HG02852 (cell line): ENCODE data around the gene MZB1.

Experiments
- ATAC-seq: cut with Tn5 transposase; IDR thresholded peaks from one replicate; pipeline ENCODE4 v1.9.1; 2021; ENCODE audit warnings: mild to moderate bottlenecking, moderate library complexity; ENCODE audit not compliant: unreplicated experiment

MZB1 gene, protein sequence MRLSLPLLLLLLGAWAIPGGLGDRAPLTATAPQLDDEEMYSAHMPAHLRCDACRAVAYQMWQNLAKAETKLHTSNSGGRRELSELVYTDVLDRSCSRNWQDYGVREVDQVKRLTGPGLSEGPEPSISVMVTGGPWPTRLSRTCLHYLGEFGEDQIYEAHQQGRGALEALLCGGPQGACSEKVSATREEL

DNA sequence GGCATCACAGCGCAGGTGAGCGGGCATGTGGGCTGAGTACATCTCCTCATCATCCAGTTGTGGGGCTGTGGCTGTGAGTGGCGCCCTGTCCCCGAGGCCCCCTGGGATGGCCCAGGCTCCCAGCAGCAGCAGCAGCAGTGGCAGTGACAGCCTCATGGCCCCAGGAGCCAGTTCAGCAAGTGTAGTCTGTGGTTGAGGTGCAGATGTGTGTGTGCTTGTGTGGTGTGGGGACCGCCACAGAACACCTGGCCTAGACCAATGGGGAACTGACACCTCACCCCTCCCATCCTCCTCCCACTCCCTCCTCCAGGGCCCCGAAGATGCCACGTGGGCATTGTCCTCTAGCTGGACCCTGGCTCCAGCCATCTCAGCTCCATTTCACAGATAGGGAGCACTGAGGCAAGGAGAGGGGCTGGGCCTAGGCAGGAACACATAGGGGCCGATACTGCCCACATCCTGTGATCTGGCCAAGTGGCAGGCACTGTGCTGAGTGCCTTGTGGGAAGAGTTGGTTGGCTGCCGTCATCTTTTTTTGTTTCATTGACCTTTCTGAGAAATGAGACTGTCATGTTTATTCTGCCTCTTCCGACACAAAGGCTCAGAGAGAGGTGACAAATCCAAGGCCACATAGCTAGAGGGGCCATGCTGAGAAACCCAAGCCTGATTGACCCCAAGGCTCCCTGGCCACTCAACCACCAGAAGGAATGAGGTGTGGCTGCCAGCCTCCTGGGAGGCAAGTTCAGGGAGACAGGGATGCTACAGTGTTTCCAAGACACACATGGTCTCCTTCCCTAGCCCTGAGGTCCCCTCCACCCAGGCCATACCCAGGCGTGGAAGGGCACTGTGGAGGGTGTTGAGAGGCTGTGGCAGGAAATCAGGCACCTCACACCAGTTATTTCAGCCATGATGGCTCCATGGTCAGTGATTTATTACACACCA, at the start of gene MZB1:
Gene MZB1, minus strand, starts transcription at position 213 of the 938 bp plus-strand sequence. Its CDS starts 57 bp downstream, at position 156.
- ATAC-seq = peak; percentile 43

DNA sequence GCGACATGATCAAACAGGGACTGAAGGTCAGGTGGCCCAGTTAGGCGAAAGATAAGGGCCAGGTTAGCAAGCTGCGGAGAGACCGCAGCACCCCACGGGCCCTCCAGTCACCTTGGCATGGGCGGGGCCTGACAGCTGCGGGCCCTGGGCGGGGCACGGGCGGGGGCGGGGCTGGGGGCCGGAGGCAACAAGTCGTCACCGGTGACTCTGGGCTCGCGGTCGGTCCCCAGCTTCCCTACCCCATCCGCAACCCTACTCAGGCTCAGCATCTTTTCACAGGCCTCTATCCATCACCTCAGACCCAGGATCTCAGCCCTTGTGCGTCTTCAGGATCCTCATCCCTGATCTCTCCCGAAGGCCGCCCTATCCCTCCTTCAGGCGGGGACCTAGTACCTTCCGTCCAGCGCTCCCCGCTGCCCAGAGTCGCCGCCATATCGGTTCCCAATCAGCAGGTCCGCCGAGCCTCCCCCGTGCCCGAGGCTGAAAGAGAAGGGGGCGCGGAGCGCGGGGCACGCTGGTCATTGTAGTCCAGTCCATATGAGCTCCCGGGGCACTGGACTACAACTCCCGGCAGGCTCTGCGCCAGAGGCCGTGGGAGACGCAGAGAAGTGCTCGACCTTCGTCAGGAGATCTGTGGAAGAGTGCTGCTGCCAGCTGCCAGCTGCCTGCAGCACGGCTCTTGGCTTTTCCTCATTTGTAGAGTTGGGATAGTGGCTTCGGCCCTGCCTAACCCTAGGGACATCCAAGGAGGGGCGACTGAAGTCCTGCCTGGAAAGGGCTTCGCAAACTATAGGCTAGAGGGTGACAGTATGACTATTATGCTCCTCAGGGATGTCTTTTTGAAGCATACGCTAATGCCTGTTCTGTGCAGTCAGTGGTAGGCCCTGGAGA, 49.5 kb upstream of the MZB1 start, which contains the start of gene DNAJC18:
Gene DNAJC18, minus strand, starts transcription at position 513 of the 891 bp plus-strand sequence. Its CDS starts 80 bp downstream, at position 433.
- peak; percentile 88 for ATAC-seq

DNA sequence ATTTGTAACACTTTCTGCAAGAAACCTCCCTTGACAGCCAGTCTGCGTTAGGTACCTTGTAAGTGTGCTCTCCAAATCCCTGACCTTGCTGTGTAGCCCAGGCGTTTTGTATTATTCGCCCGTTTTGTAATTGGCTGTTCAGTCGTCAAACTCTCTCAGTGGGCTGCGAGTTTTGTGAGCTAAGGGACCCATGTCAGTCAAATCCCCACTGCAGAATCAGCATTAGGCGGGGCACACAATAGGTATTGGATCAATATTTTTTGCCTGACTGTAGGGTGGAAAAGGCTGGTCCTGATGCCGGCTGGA, 48.9 kb upstream of the MZB1 start:
- ATAC-seq = no peak

DNA sequence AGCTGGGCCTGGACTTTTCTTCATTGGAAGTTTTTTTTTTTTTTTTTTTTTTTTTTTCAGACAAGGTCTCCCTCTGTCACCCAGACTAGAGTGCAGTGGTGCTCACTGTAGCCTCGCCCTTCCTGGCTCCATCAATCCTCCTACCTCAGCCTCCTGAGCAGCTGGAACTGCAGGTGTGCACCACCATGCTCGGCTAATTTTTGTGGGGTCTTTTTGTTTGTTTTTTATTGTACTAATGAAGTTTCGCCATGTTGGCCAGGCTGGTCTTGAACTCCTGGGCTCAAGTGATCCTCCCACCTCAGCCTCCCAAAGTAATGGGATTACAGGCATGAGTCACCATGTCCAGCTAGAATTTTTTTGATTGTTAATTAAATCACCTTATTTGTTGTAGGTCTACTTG, 46.0 kb upstream of the MZB1 start:
- no peak for ATAC-seq

DNA sequence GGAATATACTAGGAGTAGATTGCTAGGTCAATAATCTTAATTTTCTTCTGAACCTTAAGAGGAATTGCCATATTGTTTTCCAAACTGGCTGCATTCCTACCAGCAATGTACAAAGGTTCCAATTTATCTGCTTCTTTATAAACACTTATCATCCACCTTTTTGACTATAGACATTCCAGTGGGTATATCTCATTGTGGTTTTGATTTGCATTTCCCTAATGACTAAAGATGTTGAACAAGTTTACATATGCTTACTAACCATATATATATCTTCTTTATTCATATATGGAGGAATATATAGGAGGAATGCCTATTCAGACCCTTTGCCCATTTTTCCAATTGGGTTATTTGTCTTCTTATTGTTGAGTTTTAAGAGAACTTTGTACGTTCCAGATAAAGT, 42.0 kb upstream of the MZB1 start:
- ATAC-seq = no peak

DNA sequence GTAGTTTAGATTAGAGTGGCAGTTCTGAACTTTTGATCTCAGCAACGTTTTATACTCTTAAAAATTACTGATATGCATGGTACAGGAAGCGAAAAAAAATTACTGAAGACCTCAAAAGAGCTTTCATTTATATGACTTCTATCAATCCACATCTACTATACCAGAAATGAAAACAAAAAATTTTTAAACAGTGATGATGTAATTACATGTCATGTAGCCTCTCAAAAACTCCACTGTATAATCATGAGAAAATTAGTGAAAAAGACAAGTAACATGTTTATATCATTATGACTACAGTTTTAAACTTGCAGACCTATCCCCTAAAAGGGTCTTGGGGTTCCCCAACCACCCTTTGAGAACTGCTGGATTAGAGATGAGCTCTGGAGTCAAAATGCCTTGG, 40.3 kb upstream of the MZB1 start:
- ATAC-seq = no peak

DNA sequence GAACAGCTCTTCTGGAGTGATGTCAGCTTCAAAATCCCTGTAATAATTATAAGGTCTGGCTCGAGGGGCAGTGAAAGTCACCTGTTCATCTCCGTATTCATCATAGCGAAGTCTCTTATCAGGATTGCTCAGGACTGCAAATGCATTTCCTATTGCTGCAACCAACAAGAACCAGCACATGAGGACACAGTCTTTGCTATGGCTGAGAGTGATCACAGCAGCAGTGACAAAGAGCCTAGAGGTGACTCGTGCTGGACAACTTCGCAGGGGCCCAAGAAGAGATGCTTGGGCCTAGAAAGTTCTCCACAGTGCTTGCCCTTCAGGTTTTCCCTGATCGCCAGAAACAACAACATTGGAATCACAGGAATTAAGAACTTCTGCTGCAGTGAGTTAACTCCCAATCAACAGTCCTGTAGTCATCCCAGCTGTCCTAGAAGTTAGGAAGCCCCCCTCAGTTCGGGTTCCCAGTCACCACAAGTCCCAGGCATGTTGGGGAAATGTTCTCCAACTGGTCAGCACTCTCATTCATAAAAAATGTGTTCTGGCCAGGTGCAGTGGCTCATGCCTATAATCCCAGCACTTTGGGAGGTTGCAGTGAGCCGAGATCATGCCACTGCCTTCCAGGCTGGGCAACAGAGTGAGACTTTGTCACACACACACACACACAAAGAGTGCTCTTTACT, 36.6 kb upstream of the MZB1 start:
- ATAC-seq = no peak

DNA sequence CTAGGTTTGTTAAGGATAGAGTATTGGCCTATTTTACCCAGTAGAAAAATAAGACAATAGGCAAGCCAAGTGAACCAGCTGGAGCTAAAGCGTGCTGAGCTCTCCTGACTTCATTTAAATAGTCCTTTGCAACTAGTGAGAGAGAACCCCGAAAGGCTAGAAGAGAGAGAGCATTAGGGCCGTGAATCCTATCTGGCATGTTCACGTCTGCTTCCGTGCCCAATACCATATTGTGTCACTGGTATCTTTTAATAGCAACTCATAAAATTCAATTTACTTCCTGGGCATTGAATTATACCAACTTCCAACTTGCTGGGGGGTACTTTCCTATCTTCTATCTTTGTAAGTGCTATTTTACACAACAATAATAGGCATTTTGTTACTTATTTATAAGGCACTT, 35.8 kb upstream of the MZB1 start:
- no peak for ATAC-seq

DNA sequence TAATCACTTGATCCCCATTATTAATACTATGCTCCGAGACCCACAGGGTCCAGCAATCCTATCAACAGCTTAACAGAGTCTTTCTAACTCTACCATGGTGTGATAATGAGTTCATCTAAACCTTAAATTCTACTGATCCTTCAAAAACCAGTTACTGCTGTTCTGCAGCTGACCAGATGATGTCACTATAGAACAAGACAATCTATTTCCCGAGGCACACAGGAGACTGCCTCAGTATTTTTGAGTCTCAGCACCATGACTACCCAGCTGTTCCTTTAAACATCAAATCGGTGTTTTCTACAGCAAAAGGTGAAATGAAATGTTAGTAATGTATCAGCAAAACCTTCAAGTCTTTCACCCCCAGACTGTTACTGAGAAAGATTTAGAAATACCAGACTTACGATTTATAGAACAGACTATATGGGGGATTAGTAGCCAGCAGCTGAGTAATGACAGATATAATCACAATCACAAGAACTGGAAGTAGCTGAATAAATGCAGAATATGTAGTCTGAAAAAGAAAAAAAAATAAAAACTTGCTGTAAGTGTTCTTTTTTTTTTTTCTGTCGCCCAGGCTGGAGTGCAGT, 32.7 kb upstream of the MZB1 start:
- ATAC-seq = no peak

DNA sequence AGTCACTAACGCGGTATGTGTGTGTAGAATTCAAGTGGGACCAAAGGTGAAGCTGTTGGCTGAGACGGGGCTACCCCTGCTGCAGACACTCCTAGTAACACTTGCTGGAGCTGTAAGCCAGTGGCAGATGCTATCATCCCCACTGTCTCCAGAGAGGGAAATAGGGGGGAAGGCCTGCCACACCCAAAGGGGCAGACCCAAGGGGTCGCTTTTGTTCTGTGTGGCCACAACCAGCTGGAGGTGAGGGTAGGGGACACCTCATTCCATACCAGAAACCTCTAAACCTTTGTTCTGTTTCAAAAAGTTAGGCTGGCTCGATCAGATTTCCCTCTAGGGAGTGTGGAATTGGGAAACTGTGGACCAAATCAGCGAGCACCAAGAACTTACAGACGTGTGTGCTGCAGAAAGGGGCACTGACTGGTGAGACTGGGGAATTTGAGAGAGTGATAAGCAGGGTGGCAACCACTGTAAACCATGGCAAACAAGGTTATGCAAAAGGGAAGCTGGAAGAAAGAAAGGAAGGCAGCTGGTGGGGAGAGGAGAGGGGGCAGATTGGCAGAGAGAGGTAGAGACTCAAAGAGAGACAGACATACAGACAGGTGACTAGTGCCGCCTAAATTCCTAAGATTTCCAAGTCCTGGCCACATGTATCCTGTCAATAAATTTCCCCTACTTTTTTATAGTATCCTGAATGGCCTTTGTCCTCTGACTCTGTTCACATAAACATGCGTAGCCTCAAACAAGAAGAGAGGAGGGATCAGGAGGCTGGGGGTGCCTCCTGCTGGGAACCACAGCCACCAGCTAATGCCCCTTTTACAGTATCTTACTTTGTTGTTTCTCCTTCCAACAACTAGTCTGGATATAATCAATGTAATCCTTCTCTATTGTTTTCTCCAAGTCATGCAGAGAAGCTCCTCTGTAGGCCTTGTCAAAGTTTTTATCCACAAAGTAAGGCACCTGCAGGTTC, 29.8 kb upstream of the MZB1 start:
- ATAC-seq = no peak

DNA sequence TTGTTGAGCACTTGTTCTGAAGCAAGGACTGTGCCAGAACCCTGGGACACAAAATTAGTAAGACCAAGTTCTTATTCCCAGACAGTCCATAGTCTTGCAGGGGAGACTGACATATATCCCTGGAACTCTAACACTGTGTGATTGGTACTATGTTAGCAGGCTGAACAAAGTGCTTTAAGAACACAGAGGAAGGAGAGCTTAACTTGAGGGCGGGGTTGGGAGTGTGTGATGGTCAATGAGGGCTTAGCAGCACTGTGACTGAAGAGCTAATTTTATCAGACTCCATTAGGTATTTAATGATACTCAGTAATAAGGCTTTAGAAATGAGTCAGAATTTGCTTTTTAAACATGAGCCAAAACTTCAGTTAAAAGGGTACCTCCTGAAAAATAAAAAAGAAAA, 29.1 kb upstream of the MZB1 start:
- ATAC-seq = no peak

DNA sequence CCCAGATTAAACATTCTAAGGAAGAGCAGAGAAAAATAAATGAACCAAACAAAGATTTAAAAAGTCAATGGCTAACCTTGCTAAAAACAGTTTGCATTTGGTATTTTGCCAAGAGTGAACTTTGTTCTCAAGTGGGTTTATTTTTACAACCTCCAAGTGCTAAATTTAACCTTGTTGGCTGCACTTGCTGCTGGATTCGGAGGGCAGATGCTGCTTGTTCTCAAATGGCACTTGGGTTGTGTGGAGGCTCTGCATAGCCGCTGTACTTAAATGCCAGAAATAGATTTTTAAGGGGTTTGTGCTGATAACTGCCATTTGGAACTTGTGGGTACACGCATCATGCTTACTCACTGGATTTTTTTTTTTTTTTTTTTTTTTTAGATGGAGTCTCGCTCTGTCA, 27.5 kb upstream of the MZB1 start:
- ATAC-seq = no peak

DNA sequence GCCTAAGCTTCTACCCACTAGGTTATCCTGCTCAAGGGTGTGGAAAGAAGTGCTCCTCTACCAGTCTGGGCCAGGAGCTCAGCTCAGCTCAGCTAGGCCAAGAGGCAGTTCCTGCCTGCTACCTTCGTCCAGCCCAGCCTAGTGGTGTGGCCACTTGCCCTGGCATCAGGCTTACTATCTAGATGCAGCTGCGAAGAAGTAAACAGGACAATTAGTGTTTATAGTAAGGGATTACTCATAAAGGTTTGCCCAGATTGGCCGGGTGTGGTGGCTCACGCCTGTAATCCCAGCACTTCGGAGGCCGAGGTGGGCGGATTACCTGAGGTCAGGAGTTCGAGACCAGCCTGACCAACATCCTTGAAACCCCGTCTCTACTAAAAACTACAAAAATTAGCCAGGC, 26.9 kb upstream of the MZB1 start:
- no peak for ATAC-seq

DNA sequence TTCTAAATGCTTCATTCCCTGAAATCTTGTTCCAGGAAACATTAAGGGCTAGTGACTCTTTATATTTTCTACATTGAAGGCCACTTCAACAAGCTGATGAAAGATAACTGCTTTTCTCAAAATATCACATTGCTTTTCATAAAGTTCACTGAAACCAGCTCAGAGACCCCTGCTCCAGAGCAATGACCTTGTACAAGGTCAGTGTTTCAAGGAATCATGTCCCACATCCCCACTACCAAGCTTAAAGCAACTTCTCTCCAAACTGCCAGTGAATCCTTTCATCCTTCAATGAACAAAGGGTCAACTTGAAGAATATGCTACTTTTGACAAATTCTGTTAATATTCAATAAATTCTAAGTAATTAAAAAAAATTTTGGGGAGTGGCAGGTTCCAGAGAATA, 26.2 kb upstream of the MZB1 start:
- ATAC-seq = no peak

DNA sequence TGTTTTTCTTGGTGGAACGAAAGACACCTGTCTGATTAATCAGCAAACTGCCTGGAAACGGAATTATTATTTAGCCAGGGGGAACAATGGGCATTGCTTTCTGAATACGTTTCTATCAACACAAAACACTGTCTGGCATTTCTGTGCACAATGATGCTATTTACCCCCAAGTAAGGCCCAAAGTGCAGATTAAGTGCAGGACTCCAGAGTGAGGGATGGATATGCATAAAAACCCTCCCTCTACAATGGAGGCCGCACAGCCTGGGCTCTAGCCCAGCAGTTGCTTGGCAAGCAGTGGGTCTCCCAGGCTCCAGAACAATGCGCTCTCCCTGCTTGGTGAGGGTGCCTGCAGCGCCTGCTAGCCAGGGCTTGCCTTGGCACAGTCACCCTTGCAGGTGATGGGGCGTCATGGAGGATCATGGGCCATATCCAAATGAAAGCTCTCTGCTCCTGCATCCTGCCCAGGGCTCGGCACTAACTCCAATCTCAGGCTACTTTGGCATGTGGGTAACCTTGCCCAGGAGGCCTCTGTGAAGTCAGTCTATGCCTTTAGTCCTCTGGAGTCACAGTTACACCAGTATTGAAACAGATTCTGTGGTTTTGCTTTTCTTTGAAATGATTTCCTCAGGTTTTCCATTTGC, 25.6 kb upstream of the MZB1 start:
- no peak for ATAC-seq

DNA sequence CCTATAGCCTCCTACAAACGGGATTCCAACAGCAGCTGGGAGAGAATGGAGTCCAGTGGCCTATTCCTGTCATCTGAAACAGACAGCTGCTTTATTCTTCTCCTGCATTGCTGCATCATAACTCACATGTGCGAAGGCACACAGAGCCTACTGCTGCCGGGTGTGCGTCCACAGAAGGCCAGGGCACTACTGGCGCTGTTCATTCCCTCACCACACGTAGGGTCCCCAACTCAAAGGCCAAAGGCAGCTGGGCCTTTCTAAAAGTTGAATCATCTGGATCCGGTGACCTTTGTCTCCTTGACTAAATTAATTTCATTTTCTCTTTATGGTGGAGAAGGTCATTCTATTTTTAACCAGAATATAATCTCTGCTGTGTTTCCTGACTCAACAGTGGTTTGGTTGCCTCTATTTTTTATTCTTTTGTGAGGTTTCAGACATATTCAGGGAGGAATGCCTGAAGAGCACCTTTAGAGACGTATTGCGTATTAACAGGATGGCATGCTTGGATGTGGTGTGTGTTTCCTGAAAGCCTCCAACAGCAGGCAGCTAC, 24.9 kb upstream of the MZB1 start:
- ATAC-seq = no peak

DNA sequence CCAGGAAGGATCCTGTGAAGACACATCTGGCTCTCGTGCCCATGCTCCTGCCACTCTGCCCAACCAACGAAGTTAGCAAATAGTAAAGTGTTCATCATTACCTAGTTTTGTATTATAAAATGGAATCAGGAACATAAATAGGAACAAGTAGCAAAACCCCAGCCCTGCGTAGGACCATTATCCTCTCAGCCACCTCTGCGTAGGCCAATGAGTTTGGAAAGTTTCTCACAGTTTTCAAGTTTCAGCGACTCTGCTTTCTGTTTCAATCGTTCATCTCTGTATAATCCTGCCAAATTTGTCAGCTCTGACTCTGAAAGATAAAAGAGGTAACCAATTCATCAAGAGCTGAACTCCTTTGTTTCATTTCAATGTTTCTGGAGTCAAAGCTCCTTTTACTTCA, 24.2 kb upstream of the MZB1 start:
- ATAC-seq = no peak

DNA sequence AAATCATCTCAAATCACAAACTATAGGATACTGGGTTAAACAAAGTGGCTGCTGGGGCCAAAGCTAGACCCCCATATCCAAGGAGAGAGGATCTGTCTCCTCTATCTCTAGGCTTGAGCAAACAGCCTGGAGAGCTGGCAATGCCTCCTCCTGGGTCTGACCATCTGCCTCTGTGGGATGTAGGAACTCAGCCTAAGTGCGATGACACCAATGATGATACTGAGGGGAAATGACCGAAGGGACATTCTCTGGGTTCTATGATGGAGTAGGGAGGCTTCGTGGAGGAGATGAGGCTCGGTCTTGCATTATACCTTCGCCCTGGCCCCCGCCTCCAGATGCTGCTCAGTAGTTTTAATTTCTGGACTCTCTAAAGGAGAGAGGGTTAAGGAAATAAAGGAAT, 23.4 kb upstream of the MZB1 start:
- ATAC-seq = no peak
